ENCODE data around the gene MAP3K19. TPM values are rescaled to one million over a fixed set of nuclear protein-coding genes. Genes with fewer than 3 reads are reported as not detected.

MAP3K19 gene
- total RNA-seq, 1 donor from 2014 or later = not detected

DNA sequence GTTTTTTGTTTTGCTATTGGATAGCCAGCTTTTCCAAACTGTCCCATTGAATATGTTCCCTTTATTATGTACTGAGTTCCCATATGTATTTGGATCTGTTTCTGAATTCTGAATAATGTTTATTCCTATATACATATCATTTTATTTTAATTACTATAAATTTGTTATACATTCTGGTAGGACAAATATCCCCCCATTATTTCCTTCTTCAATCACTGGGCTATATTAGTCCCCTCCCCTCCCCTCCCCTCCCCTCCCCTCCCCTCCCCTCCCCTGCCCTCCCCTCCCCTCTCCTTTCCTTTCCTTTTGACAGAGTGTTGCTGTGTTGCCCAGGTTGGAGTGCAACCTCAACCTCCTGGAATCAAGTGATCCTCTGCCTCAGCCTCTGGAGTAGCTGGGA, 31.2 kb upstream of the MAP3K19 start:
- Histone ChIP-seq H3K27me3 (peaks cover 4% of the 10 kb centered on the region), H3K27ac (no peak overlapping the region), H3K36me3 (peaks cover 0 to 9% of the 10 kb centered on the region in 2 donors), H3K9me3 (no peaks in the 10 kb centered on the region), H3K4me3 (no peak overlapping the region), H3K4me1 (peaks cover 15% of the 10 kb centered on the region)
- intact Hi-C loops (cut with DNase I) = no loop called here
- no peak for DNase-seq (ENCODE audit: extremely low spot score in 2 of 2)
- TF ChIP-seq POLR2A (IDR thresholded peaks at IDR 0.05) (no peak), POLR2AphosphoS5 (IDR thresholded peaks at IDR 0.05; ENCODE audit: insufficient read depth in 1 of 2, low read depth in 1 of 2) (no peak)
- TF ChIP-seq, protein P1, sequence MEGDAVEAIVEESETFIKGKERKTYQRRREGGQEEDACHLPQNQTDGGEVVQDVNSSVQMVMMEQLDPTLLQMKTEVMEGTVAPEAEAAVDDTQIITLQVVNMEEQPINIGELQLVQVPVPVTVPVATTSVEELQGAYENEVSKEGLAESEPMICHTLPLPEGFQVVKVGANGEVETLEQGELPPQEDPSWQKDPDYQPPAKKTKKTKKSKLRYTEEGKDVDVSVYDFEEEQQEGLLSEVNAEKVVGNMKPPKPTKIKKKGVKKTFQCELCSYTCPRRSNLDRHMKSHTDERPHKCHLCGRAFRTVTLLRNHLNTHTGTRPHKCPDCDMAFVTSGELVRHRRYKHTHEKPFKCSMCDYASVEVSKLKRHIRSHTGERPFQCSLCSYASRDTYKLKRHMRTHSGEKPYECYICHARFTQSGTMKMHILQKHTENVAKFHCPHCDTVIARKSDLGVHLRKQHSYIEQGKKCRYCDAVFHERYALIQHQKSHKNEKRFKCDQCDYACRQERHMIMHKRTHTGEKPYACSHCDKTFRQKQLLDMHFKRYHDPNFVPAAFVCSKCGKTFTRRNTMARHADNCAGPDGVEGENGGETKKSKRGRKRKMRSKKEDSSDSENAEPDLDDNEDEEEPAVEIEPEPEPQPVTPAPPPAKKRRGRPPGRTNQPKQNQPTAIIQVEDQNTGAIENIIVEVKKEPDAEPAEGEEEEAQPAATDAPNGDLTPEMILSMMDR (IDR thresholded peaks at IDR 0.05) = no peak

DNA sequence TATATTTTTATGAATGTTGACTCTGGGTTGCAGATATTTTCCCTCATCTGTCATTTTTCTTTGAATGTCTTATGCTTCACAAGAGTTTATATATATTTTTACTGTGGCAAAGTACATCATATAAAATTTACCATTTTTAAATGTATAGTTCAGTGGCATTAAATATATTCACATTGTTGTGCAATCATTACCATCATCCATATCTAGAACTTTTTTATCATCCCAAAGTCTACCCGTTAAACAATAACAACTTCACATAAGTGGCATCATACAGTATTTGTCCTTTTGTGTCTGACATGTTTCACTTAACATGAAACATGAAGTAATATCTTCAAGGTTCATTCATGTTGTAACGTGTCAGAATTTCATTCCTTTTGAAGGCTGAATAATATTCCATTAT, 29.3 kb upstream of the MAP3K19 start:
- peaks cover 3% of the 10 kb centered on the region for H3K9me3 ChIP-seq
- intact Hi-C loops (cut with DNase I) = no loop called here
- H3K4me1 ChIP-seq = peaks cover 15% of the 10 kb centered on the region
- no peak overlapping the region for H3K4me3 ChIP-seq
- no peak for DNase-seq (ENCODE audit: extremely low spot score in 2 of 2)
- TF ChIP-seq, protein P1 (IDR thresholded peaks at IDR 0.05) = no peak
- no peak for TF ChIP-seq POLR2A (IDR thresholded peaks at IDR 0.05)
- TF ChIP-seq POLR2AphosphoS5 (IDR thresholded peaks at IDR 0.05; ENCODE audit: insufficient read depth in 1 of 2, low read depth in 1 of 2) = no peak
- no peaks in the 10 kb centered on the region for H3K36me3 ChIP-seq
- no peak overlapping the region for H3K27ac ChIP-seq
- H3K27me3 ChIP-seq = no peaks in the 10 kb centered on the region

DNA sequence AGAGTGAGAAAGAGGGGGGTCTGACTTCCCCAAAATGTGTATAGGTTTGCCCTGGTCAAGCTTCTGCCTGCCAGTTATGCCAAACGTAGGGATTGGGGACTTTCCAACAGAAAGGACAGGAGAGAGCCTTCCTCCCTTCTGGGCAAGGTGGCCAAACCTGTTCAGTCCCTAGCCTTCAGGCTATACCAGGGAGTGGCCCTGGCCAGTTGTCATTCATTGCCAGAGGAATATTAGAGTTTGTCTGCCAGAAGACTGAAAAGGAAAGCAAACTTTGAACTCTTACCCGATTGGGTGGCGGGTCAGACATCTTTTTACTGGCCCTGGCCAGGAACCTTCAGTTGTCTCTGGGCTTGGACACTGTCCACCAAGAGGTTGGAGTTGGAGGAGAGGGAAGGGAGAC, 27.0 kb upstream of the MAP3K19 start:
- TF ChIP-seq, protein P1 (IDR thresholded peaks at IDR 0.05) = no peak
- TF ChIP-seq POLR2A (IDR thresholded peaks at IDR 0.05) (no peak), POLR2AphosphoS5 (IDR thresholded peaks at IDR 0.05; ENCODE audit: insufficient read depth in 1 of 2, low read depth in 1 of 2) (no peak)
- intact Hi-C loops (cut with DNase I) = no loop called here
- no peaks in the 10 kb centered on the region for H3K27me3 ChIP-seq
- peaks cover 5% of the 10 kb centered on the region for H3K9me3 ChIP-seq
- H3K27ac ChIP-seq = no peak overlapping the region
- no peak for DNase-seq (ENCODE audit: extremely low spot score in 2 of 2)
- H3K4me1 ChIP-seq = peaks cover 24% of the 10 kb centered on the region
- no peak overlapping the region for H3K4me3 ChIP-seq
- H3K36me3 ChIP-seq = no peaks in the 10 kb centered on the region

DNA sequence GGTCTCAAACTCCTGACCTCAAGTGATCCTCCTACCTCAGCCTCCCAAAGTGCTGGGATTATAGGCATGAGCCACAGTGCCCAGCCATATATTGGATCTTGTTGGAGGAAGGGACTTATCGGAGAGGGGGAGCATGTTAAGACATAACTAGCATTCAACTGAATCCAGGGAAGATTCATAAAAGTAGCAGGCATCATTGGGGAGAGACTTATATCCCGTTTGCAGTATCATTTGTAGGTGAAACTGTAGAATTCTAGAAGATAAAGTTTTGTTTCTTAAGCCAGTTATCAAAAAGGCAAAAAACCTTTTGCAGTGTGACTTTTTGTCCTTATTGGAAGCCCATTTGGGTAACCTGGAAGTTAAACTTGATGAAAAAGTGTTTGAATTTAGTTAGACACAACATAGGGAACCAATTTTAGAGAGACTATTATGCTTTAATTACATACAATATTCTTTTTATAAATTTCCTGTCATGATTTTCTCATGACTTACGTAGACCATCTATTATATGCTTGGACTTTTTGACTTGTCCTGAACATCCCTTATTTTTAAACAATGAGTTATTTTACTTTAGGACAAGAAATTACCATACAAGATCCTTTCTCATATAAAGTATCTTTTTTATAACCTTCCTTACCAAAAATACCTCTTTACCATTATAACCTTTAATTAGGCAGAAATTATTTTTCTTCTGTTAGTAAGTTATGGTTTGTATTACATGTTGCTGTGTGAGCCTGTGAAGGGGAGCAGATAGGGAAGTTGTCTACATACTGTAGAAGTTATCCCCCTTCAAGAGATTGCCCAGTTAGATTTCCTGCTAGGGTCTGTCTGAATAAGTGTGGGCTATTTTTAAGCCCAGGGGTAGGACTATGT, 25.1 kb upstream of the MAP3K19 start:
- H3K4me1 ChIP-seq = peaks cover 24% of the 10 kb centered on the region
- peaks cover 5% of the 10 kb centered on the region for H3K9me3 ChIP-seq
- no peak for DNase-seq (ENCODE audit: extremely low spot score in 2 of 2)
- H3K27me3 ChIP-seq = no peaks in the 10 kb centered on the region
- H3K27ac ChIP-seq = no peak overlapping the region
- H3K4me3 ChIP-seq = no peak overlapping the region
- intact Hi-C loops (cut with DNase I) = no loop called here
- no peak for TF ChIP-seq POLR2A (IDR thresholded peaks at IDR 0.05)
- TF ChIP-seq, protein P1 (IDR thresholded peaks at IDR 0.05) = no peak
- no peaks in the 10 kb centered on the region for H3K36me3 ChIP-seq

DNA sequence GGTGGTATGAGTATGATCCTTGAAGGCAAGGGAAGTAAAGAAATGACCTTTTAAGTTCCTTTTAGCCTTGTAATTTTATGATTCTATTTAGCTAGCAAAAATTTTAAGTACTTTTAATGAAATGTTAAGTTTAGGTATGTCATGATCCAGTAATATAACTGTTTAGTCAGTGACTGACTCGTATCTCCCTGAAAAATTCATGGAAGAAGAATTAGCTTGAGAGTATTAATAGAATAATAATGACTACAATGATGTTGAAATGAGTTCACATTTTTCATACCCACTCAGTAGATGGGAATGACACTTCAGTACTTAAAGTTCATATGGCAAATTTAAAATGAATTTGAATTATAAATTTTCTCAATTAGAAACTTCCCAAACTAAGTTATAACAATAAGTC, 19.5 kb upstream of the MAP3K19 start:
- Histone ChIP-seq H3K9me3 (peaks cover 4% of the 10 kb centered on the region), H3K36me3 (no peaks in the 10 kb centered on the region), H3K27ac (no peak overlapping the region), H3K4me3 (no peak overlapping the region), H3K27me3 (no peaks in the 10 kb centered on the region), H3K4me1 (peaks cover 14% of the 10 kb centered on the region)
- DNase-seq (ENCODE audit: extremely low spot score in 2 of 2) = no peak
- intact Hi-C loops (cut with DNase I) = no loop called here
- TF ChIP-seq POLR2A (IDR thresholded peaks at IDR 0.05) (no peak), POLR2AphosphoS5 (IDR thresholded peaks at IDR 0.05; ENCODE audit: insufficient read depth in 1 of 2, low read depth in 1 of 2) (no peak)
- TF ChIP-seq, protein P1 (IDR thresholded peaks at IDR 0.05) = no peak
